ENCODE results near the gene CFAP20DC. TPM values are rescaled to one million over a fixed set of nuclear protein-coding genes. Genes with fewer than 3 reads are reported as not detected.

The CFAP20DC gene
- total RNA-seq, 2 donors from 2014 or later: 0.33 to 1.0 TPM

- Histone ChIP-seq H3K9me3 (no peaks in the 10 kb centered on the region), H3K4me1 (no peaks in the 10 kb centered on the region), H3K27ac (no peak overlapping the region), H3K36me3 (replicated peaks in 1 of 2; ENCODE audit: insufficient read depth in 1 of 2, low read depth in 2 of 2) (no peaks in the 10 kb centered on the region), H3K4me3 (no peak overlapping the region), H3K27me3 (no peaks in the 10 kb centered on the region)
- WGBS, 2 donors: 63 to 67% methylated on average over 2 of the region's 2 CpGs
- no peak for ATAC-seq
- intact Hi-C loops (cut with DNase I): no loop called here
- TF ChIP-seq POLR2A (IDR thresholded peaks at IDR 0.05) (no peak), CTCF (IDR thresholded peaks at IDR 0.05) (no peak)
- no peak for DNase-seq
Measured at GRCh38 chr3:58874795-58875194, 175.0 kb downstream of the CFAP20DC start.

GRCh38 chr3:58874248-58874741 lies 175.5 kb downstream of the CFAP20DC start:
- intact Hi-C loops (cut with DNase I): no loop called here
- Histone ChIP-seq H3K4me1 (no peaks in the 10 kb centered on the region), H3K9me3 (no peaks in the 10 kb centered on the region), H3K4me3 (no peak overlapping the region), H3K27ac (no peak overlapping the region), H3K36me3 (replicated peaks in 1 of 2; ENCODE audit: insufficient read depth in 1 of 2, low read depth in 2 of 2) (no peaks in the 10 kb centered on the region), H3K27me3 (no peaks in the 10 kb centered on the region)
- TF ChIP-seq POLR2A (IDR thresholded peaks at IDR 0.05): no peak
- TF ChIP-seq CTCF (IDR thresholded peaks at IDR 0.05): no peak
- ATAC-seq: no peak
- DNase-seq: no peak
- 81 to 83% methylated on average over 5 of the region's 5 CpGs for WGBS, 2 donors

- no peaks in the 10 kb centered on the region for H3K9me3 ChIP-seq
- TF ChIP-seq CTCF (IDR thresholded peaks at IDR 0.05) (no peak), POLR2A (IDR thresholded peaks at IDR 0.05) (no peak)
- no peak for ATAC-seq
Measured at GRCh38 chr3:58868097-58868779, 181.6 kb downstream of the CFAP20DC start.

GRCh38 chr3:58867621-58868020 lies 182.2 kb downstream of the CFAP20DC start:
- 68 to 85% methylated on average over 4 of the region's 4 CpGs for WGBS, 2 donors
- no peak for DNase-seq
- intact Hi-C loops (cut with DNase I): no loop called here
- no peak for ATAC-seq
- no peak for TF ChIP-seq CTCF (IDR thresholded peaks at IDR 0.05)
- TF ChIP-seq POLR2A (IDR thresholded peaks at IDR 0.05): no peak
- Histone ChIP-seq H3K36me3 (replicated peaks in 1 of 2; ENCODE audit: insufficient read depth in 1 of 2, low read depth in 2 of 2) (no peaks in the 10 kb centered on the region), H3K9me3 (no peaks in the 10 kb centered on the region), H3K27me3 (no peaks in the 10 kb centered on the region), H3K27ac (no peak overlapping the region), H3K4me3 (no peak overlapping the region), H3K4me1 (no peaks in the 10 kb centered on the region)

More at GRCh38 chr3:58868097-58868779, 181.6 kb downstream of the CFAP20DC start:
- no peak for DNase-seq
- Histone ChIP-seq H3K4me3 (no peak overlapping the region), H3K36me3 (replicated peaks in 1 of 2; ENCODE audit: insufficient read depth in 1 of 2, low read depth in 2 of 2) (no peaks in the 10 kb centered on the region), H3K27me3 (no peaks in the 10 kb centered on the region), H3K27ac (no peak overlapping the region), H3K4me1 (no peaks in the 10 kb centered on the region)
- 67 to 71% methylated on average over 5 of the region's 5 CpGs for WGBS, 2 donors
- intact Hi-C loops (cut with DNase I): no loop called here

GRCh38 chr3:58866079-58866478 lies 183.7 kb downstream of the CFAP20DC start:
- no peak for ATAC-seq
- no peak overlapping the region for H3K4me3 ChIP-seq
- no peaks in the 10 kb centered on the region for H3K9me3 ChIP-seq
- H3K27me3 ChIP-seq: no peaks in the 10 kb centered on the region
- no peaks in the 10 kb centered on the region for H3K36me3 ChIP-seq (replicated peaks in 1 of 2; ENCODE audit: insufficient read depth in 1 of 2, low read depth in 2 of 2)
- DNase-seq: no peak
- H3K27ac ChIP-seq: no peak overlapping the region
- no peaks in the 10 kb centered on the region for H3K4me1 ChIP-seq
- intact Hi-C loops (cut with DNase I): no loop called here
- 65 to 78% methylated on average over 2 of the region's 2 CpGs for WGBS, 2 donors
- TF ChIP-seq CTCF (IDR thresholded peaks at IDR 0.05): no peak
- TF ChIP-seq POLR2A (IDR thresholded peaks at IDR 0.05): no peak
